Measurements from ENCODE around the gene SV2B. TPM values are rescaled to one million over a fixed set of nuclear protein-coding genes. Genes with fewer than 3 reads are reported as not detected.
A peak's percentile ranks its signal among the peaks of the same experiment; 100 is the strongest.

Gene SV2B
- total RNA-seq, 2 experiments from 2014 or later, result not detected

GRCh38 chr15:91270747-91271146 is 170.7 kb downstream of the SV2B start:
- Mint-ChIP-seq H3K4me1 (ENCODE audit: low read depth) (peaks cover 6% of the 10 kb centered on the region), H3K27me3 (peaks cover 28% of the 10 kb centered on the region), H3K4me3 (no peak overlapping the region), H3K36me3 (ENCODE audit: low read depth) (no peaks in the 10 kb centered on the region), H3K27ac (no peak overlapping the region), H3K9me3 (no peaks in the 10 kb centered on the region)
- POLR2A ChIA-PET, result no interaction called here
- H3K36me3 ChIP-seq (ENCODE audit: insufficient read depth, low read length), result no peaks in the 10 kb centered on the region
- peaks cover 5% of the 10 kb centered on the region for H3K4me1 ChIP-seq (ENCODE audit: insufficient read depth, low read length)
- intact Hi-C loops (cut with DNase I, micrococcal nuclease), result loop anchor here (1.0 to 10.0 kb wide), 5 partner anchors 214 to 956 kb away; partner anchors contain the start of gene MAN2A2 (in 1 of the 2)
- no peak overlapping the region for H3K4me3 ChIP-seq (ENCODE audit: low read length)
- CTCF ChIA-PET, result no interaction called here
- no peak for ATAC-seq (ENCODE audit: poor library complexity)
- DNase-seq, result no peak
- H3K9me3 ChIP-seq (ENCODE audit: control insufficient read depth in 1 of 2, insufficient read depth in 1 of 2, low read length in 2 of 2), result no peaks in the 10 kb centered on the region
- H3K27ac ChIP-seq (ENCODE audit: low read depth in 1 of 2, low read length in 2 of 2), result no peak overlapping the region
- no peak for TF ChIP-seq CTCF (IDR thresholded peaks at IDR 0.05)
- no peaks in the 10 kb centered on the region for H3K27me3 ChIP-seq (ENCODE audit: control insufficient read depth in 1 of 2, insufficient read depth in 2 of 2, low read length in 2 of 2)

- H3K4me1 ChIP-seq (ENCODE audit: insufficient read depth, low read length), result peaks cover 5% of the 10 kb centered on the region
- no peak overlapping the region for H3K27ac ChIP-seq (ENCODE audit: low read depth in 1 of 2, low read length in 2 of 2)
- H3K27ac Mint-ChIP-seq, result no peak overlapping the region
- H3K9me3 ChIP-seq (ENCODE audit: control insufficient read depth in 1 of 2, insufficient read depth in 1 of 2, low read length in 2 of 2), result peaks cover 0 to 5% of the 10 kb centered on the region in 2 experiments
- peak; percentile 71 for ATAC-seq (ENCODE audit: poor library complexity)
- intact Hi-C loops (cut with DNase I, micrococcal nuclease), result loop anchor here (1.0 to 10.0 kb wide), 5 partner anchors 215 to 957 kb away; partner anchors contain the start of gene MAN2A2 (in 1 of the 2)
- H3K4me3 Mint-ChIP-seq, result no peak overlapping the region
- peak; percentile 82 for TF ChIP-seq CTCF (IDR thresholded peaks at IDR 0.05)
- no peaks in the 10 kb centered on the region for H3K27me3 ChIP-seq (ENCODE audit: control insufficient read depth in 1 of 2, insufficient read depth in 2 of 2, low read length in 2 of 2)
- DNase-seq, result peak; percentile 23 to 84 (median 44)
- no peaks in the 10 kb centered on the region for H3K9me3 Mint-ChIP-seq
- POLR2A ChIA-PET, result interaction anchor here (0.7 to 1.1 kb wide), 3 partner anchors 14 to 341 kb away, joined by 4 read pairs; no protein-coding TSS in a partner anchor
- no peaks in the 10 kb centered on the region for H3K36me3 Mint-ChIP-seq (ENCODE audit: low read depth)
- H3K4me3 ChIP-seq (ENCODE audit: low read length), result no peak overlapping the region
- no peaks in the 10 kb centered on the region for H3K36me3 ChIP-seq (ENCODE audit: insufficient read depth, low read length)
- CTCF ChIA-PET, result interaction anchor here (1.0 to 2.1 kb wide), 7 partner anchors 9 to 216 kb away, joined by 3 to 7 read pairs (median 3); no protein-coding TSS in a partner anchor
- H3K27me3 Mint-ChIP-seq, result peaks cover 28% of the 10 kb centered on the region
- peaks cover 6% of the 10 kb centered on the region for H3K4me1 Mint-ChIP-seq (ENCODE audit: low read depth)
Measured at GRCh38 chr15:91271565-91272153, 171.6 kb downstream of the SV2B start.

GRCh38 chr15:91275844-91276243 is 175.8 kb downstream of the SV2B start:
- intact Hi-C loops (cut with DNase I, micrococcal nuclease), result loop anchor here in 1 of 2 experiments (10.0 kb wide), 1 partner anchor 961 kb away; no protein-coding TSS in a partner anchor
- H3K27ac ChIP-seq (ENCODE audit: low read depth in 1 of 2, low read length in 2 of 2), result no peak overlapping the region
- DNase-seq, result no peak
- no peak for TF ChIP-seq CTCF (IDR thresholded peaks at IDR 0.05)
- peaks cover 0 to 5% of the 10 kb centered on the region in 2 experiments for H3K9me3 ChIP-seq (ENCODE audit: control insufficient read depth in 1 of 2, insufficient read depth in 1 of 2, low read length in 2 of 2)
- no peak overlapping the region for H3K4me3 ChIP-seq (ENCODE audit: low read length)
- no peaks in the 10 kb centered on the region for H3K36me3 ChIP-seq (ENCODE audit: insufficient read depth, low read length)
- no peaks in the 10 kb centered on the region for H3K36me3 Mint-ChIP-seq (ENCODE audit: low read depth)
- POLR2A ChIA-PET, result no interaction called here
- H3K27me3 ChIP-seq (ENCODE audit: control insufficient read depth in 1 of 2, insufficient read depth in 2 of 2, low read length in 2 of 2), result no peaks in the 10 kb centered on the region
- peaks cover 6% of the 10 kb centered on the region for H3K4me1 Mint-ChIP-seq (ENCODE audit: low read depth)
- no peak for ATAC-seq (ENCODE audit: poor library complexity)
- H3K27me3 Mint-ChIP-seq, result peaks cover 35% of the 10 kb centered on the region
- H3K4me3 Mint-ChIP-seq, result no peak overlapping the region
- H3K27ac Mint-ChIP-seq, result no peak overlapping the region
- peaks cover 5% of the 10 kb centered on the region for H3K4me1 ChIP-seq (ENCODE audit: insufficient read depth, low read length)
- no peaks in the 10 kb centered on the region for H3K9me3 Mint-ChIP-seq
- CTCF ChIA-PET, result interaction anchor here (1.6 kb wide), 1 partner anchor 319 kb away, joined by 4 read pairs; no protein-coding TSS in a partner anchor

Measured in CD4-positive, alpha-beta T cell (primary cell).